ENCODE results near the gene MC4R.

The MC4R gene

DNA sequence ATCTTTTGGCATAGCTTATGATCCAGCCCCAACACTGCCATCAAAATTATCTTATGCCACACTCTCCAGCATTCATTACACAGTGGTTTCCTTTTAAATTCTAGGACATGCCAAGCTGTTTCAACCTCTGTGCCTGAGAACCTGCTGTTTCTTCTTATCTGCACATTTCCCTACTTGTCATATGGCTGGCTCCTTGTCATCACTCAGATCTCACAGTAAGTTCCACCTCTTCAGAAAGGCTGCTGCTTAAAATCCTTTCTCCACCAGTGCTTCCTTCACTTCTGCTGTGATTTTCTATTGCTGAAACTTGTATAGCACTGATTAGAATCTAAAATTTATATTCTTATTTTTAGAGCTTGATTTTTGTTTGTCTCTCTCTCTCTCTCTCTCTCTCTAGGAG is 43.4 kb downstream of the MC4R start:
- Histone ChIP-seq H4K20me1 (ENCODE audit: insufficient read depth, low read length) (no peaks in the 10 kb centered on the region), H3K27me3 (ENCODE audit: insufficient read depth, low read length, poor library complexity) (no peaks in the 10 kb centered on the region), H3K4me3 (ENCODE audit: low read depth in 1 of 2, low read length in 2 of 2) (no peak overlapping the region), H3K79me2 (ENCODE audit: insufficient read depth, low read length) (no peaks in the 10 kb centered on the region), H3K27ac (ENCODE audit: low read length) (no peak overlapping the region), H3K4me1 (ENCODE audit: insufficient read depth, low read length) (peaks cover 10% of the 10 kb centered on the region), H3K9me3 (ENCODE audit: insufficient read depth, low read length, severe bottlenecking) (no peaks in the 10 kb centered on the region), H3K4me2 (ENCODE audit: insufficient read depth, low read length) (no peak overlapping the region), H3K36me3 (ENCODE audit: insufficient read depth, low read length) (no peaks in the 10 kb centered on the region), H2AFZ (ENCODE audit: low read depth, low read length) (no peak overlapping the region), H3K9ac (ENCODE audit: low read depth, low read length) (no peak overlapping the region)
- no peak for TF ChIP-seq EZH2 (IDR thresholded peaks at IDR 0.05; ENCODE audit: borderline replicate concordance, low read depth, low read length, severe bottlenecking)
- TF ChIP-seq, protein P1, sequence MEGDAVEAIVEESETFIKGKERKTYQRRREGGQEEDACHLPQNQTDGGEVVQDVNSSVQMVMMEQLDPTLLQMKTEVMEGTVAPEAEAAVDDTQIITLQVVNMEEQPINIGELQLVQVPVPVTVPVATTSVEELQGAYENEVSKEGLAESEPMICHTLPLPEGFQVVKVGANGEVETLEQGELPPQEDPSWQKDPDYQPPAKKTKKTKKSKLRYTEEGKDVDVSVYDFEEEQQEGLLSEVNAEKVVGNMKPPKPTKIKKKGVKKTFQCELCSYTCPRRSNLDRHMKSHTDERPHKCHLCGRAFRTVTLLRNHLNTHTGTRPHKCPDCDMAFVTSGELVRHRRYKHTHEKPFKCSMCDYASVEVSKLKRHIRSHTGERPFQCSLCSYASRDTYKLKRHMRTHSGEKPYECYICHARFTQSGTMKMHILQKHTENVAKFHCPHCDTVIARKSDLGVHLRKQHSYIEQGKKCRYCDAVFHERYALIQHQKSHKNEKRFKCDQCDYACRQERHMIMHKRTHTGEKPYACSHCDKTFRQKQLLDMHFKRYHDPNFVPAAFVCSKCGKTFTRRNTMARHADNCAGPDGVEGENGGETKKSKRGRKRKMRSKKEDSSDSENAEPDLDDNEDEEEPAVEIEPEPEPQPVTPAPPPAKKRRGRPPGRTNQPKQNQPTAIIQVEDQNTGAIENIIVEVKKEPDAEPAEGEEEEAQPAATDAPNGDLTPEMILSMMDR (IDR thresholded peaks at IDR 0.05; ENCODE audit: borderline replicate concordance, extremely low read depth, low read length, poor library complexity, severe bottlenecking), result no peak
- no peak for ATAC-seq (ENCODE audit: insufficient read depth, low read depth)
- DNase-seq, result no peak

DNA sequence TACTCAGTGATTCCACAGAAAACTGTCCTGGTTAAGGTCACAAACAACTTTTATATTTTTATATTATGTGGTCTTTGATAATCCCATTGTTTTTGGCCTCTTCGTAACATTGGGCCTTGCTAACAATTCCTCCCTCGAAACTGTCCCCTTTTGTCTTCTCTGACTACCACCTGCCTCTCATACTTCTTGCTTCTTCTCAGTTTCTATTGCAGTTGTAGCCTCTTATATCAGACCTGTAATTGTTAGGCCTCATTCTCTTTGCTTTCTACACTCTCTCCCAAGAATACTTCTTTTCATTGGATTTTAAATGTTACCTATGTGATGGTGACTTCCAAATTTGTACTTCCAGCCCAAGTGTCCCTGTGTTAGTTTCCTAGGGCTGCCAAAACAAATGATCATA is 44.7 kb downstream of the MC4R start:
- Histone ChIP-seq H3K4me1 (ENCODE audit: insufficient read depth, low read length) (peaks cover 10% of the 10 kb centered on the region), H3K4me2 (ENCODE audit: insufficient read depth, low read length) (no peak overlapping the region)
- TF ChIP-seq, protein P1 (IDR thresholded peaks at IDR 0.05; ENCODE audit: borderline replicate concordance, extremely low read depth, low read length, poor library complexity, severe bottlenecking), result no peak
- no peak for TF ChIP-seq EZH2 (IDR thresholded peaks at IDR 0.05; ENCODE audit: borderline replicate concordance, low read depth, low read length, severe bottlenecking)

DNA sequence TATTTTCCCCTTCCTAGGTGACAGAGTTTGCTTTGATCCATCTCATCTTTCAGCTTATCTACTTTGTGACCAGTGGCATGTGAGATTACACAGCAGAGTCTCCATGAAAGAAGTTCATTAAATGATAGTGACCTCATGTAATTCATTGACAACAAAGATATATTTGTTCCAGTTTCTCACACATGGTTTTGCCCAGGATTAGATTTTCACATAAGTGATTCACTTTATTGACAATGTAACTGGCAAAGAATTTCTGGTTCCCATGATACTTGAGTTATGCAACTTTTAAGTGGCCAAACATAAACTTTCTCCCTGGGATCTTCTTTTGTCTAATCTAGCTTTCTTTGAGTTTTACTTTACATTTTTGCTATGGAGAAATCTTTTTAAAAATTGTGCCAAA is 50.0 kb downstream of the MC4R start:
- no peak overlapping the region for H3K4me2 ChIP-seq (ENCODE audit: insufficient read depth, low read length)
- H3K9me3 ChIP-seq (ENCODE audit: insufficient read depth, low read length, severe bottlenecking), result no peaks in the 10 kb centered on the region
- peaks cover 3% of the 10 kb centered on the region; the same call in 1 of the 2 replicates for H3K4me1 ChIP-seq (ENCODE audit: insufficient read depth, low read length)
- H3K27ac ChIP-seq (ENCODE audit: low read length), result no peak overlapping the region
- H4K20me1 ChIP-seq (ENCODE audit: insufficient read depth, low read length), result no peaks in the 10 kb centered on the region
- H3K9ac ChIP-seq (ENCODE audit: low read depth, low read length), result no peak overlapping the region
- no peaks in the 10 kb centered on the region for H3K36me3 ChIP-seq (ENCODE audit: insufficient read depth, low read length)
- DNase-seq (no peak), ATAC-seq (ENCODE audit: insufficient read depth, low read depth) (no peak)
- no peaks in the 10 kb centered on the region for H3K79me2 ChIP-seq (ENCODE audit: insufficient read depth, low read length)
- TF ChIP-seq EZH2 (IDR thresholded peaks at IDR 0.05; ENCODE audit: borderline replicate concordance, low read depth, low read length, severe bottlenecking), result no peak
- TF ChIP-seq, protein P1 (IDR thresholded peaks at IDR 0.05; ENCODE audit: borderline replicate concordance, extremely low read depth, low read length, poor library complexity, severe bottlenecking), result no peak
- H3K4me3 ChIP-seq (ENCODE audit: low read depth in 1 of 2, low read length in 2 of 2), result no peak overlapping the region
- no peak overlapping the region for H2AFZ ChIP-seq (ENCODE audit: low read depth, low read length)
- no peaks in the 10 kb centered on the region for H3K27me3 ChIP-seq (ENCODE audit: insufficient read depth, low read length, poor library complexity)

More for the DNA sequence above, 44.7 kb downstream of the MC4R start:
- H3K9me3 ChIP-seq (ENCODE audit: insufficient read depth, low read length, severe bottlenecking), result no peaks in the 10 kb centered on the region
- no peaks in the 10 kb centered on the region for H3K79me2 ChIP-seq (ENCODE audit: insufficient read depth, low read length)
- no peak overlapping the region for H3K9ac ChIP-seq (ENCODE audit: low read depth, low read length)
- no peak overlapping the region for H2AFZ ChIP-seq (ENCODE audit: low read depth, low read length)
- DNase-seq (no peak), ATAC-seq (ENCODE audit: insufficient read depth, low read depth) (no peak)
- H3K4me3 ChIP-seq (ENCODE audit: low read depth in 1 of 2, low read length in 2 of 2), result no peak overlapping the region
- H4K20me1 ChIP-seq (ENCODE audit: insufficient read depth, low read length), result no peaks in the 10 kb centered on the region
- H3K36me3 ChIP-seq (ENCODE audit: insufficient read depth, low read length), result no peaks in the 10 kb centered on the region
- H3K27ac ChIP-seq (ENCODE audit: low read length), result no peak overlapping the region
- H3K27me3 ChIP-seq (ENCODE audit: insufficient read depth, low read length, poor library complexity), result no peaks in the 10 kb centered on the region
